DMS53 treated with DMSO at 0.1 percent for 48 hours (cell line): ENCODE data around the gene PLAU.

Experiments
- DNase-seq: peaks from one replicate; lab custom pipeline; 2025; ENCODE audit not compliant: unreplicated experiment; lab: John Stamatoyannopoulos, UW

Gene PLAU

GRCh38 chr10:73910764-73911552 lies at the start of gene PLAU:
Gene PLAU (plus strand): TSS chr10:73911132. CDS start chr10:73911556, 424 bp downstream.
- no peak for DNase-seq

DNA sequence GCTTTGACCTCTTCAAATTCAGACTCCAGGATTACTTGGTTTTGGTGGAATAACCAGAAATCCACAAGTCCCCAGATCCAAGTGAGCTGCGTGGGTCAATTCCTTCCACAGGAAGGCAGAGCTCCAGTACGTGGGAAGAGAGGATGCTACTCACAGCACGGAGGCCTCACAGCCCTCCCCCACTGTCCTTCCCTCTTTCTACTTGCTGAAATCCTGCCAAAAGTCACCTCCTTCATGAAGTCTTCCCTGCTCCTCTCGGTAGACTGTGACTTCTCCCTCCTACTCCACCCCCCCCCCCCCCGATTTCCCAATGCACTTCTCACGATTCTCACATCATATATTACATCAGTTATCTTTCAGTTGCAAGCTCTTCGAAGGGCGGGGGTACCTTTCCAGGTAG lies 48.9 kb upstream of the PLAU start:
- DNase-seq: no peak

GRCh38 chr10:73863039-73863817 lies 47.7 kb upstream of the PLAU start:
- no peak for DNase-seq

DNA sequence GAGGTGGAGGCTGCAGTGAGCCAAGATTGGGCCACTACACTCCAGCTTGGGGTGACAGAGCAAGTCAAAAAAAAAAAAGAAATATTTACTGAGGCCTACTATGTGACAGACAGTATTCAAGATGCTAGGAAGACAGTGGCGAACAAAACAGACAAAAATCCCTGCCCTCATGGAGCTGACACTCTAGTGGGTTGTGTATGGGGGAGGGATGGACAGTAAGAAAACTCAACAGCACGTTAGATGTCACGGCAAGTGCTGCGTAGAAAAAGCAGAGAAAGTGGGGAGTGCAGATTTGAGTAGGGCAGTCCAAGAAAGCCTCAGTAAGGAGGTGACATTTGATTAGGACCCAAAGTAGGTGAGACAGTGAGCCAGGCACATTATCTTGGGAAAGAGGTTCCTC lies 46.7 kb upstream of the PLAU start:
- no peak for DNase-seq

DNA sequence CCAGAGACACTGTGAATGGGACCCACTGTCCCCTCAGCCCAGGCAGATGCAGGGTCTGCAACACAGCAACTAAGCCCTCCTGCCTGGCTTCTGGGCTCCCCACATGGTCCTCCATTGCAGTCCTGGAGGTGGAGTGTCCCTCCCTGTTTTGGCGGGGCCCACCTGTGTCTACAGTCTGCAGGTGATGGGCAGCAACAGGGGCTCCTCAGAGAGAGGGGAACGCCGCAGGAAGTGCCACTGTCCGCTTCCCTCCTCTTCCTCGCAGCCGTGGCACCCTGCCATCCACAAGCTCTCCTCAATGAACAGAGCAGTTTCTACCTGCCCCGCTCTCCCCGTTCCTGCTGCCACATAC lies 45.8 kb upstream of the PLAU start:
- DNase-seq: no peak

GRCh38 chr10:73865459-73866442 lies 45.2 kb upstream of the PLAU start:
- DNase-seq: no peak

GRCh38 chr10:73866621-73867020 lies 44.3 kb upstream of the PLAU start:
- DNase-seq: no peak

GRCh38 chr10:73867126-73867807 lies 43.7 kb upstream of the PLAU start:
- no peak for DNase-seq

DNA sequence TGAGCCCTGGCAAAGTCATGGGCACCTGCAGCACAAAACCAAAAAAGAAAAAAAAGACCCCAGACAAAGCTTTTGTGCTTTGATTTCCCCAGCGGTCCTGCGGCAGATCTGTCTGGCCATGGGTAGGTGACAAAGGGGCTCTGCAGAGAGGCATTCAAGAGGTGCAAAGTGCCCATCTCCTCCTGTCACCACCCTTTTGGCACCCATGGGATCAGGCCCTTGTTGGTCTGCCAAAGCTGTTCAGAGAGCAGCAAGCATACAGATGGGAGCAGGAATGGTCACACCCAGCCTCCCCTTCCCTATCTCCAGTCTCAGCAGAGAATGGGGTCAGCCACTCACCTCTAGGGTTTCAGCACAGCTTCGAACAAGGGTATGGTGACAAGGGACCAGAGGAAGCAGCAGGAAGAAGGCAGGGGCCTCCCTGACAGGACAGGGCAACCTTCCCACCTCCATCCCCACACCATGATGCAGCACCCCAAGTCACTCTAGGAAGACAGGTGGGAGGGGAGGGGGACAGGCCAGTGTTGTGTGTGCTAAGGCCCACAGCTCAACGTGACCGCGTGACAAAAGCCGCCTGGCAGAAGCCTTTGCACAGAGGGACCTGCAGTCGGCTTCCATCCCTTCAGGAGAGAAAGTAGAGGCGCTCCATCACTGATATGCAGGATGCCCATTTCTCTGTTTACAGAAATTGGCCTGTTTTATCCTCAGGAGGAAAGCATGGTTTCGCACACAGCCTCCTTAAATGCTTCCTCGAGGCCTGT lies 42.9 kb upstream of the PLAU start:
- DNase-seq: no peak

GRCh38 chr10:73868655-73869195 lies 42.2 kb upstream of the PLAU start:
- DNase-seq: no peak

DNA sequence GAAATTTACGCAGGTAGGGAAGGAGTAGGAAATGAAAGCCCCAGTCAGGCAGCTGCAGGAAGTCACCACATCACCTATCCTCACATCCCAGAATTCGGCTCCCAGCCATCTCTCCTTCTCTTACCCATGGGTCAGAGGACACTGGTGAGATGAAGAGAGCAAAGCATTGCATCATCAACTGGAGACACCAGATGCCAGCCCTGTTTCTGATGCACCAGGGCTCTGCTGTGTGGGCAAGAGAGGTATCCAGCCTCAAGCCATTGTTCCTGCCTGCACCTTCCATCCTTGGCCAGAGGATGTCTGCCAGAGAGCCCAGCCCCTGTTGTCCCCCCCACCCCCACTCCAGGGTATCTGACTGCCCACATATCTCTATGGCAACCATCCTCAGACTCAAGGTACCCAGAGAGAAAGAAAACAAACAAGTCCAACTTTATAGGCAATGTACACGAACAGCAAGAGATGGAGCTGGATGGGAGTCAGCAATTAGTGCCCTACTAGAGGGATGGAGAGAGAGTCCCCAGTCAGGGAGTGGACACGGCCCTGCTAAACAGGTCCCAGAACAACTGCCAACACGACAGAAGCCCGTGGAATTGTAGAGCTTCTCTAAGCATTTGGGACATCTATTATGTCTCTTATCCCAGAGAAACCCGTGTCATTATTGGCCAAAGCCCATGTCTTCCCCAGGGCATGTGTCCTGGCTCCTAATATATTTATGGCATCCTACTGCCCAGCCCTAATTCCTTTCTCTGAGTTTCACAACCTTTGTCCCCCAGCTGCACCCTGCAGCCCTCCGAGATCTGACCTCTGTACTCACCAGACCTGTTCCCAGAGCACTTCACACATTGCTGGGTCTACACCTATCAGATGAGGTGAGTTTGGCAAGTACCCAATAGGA lies 39.4 kb upstream of the PLAU start:
- DNase-seq: no peak

GRCh38 chr10:73872190-73872710 lies 38.7 kb upstream of the PLAU start:
- no peak for DNase-seq

- DNase-seq: no peak
Measured at GRCh38 chr10:73873142-73873837, 37.6 kb upstream of the PLAU start.

DNA sequence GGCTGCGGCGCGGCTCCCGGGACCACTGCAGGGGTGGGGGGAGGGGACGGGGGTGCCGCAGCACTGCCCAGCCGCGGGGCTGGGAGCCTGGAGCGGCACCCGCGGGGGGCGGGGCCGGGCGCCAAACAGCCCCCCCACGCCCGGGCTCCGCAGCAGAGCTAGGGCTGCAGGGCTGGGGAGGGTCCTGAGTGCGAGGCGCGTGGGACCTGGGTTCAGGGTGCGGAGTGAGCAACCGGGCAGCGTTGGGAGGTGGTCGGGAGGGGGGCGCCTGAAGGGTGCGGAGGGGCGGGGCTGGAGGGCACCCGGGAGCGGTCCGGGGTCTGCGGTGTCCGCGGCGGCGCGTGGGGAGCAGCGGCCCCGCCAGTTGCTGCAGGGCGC lies 37.1 kb upstream of the PLAU start:
- DNase-seq: no peak

- DNase-seq: peak; percentile 70
Measured at GRCh38 chr10:73874267-73875138, 36.4 kb upstream of the PLAU start, which contains the start of gene CAMK2G. Gene CAMK2G (minus strand): TSS chr10:73874555. CDS start chr10:73874461, 94 bp downstream.

GRCh38 chr10:73875139-73875475 lies 35.8 kb upstream of the PLAU start:
- DNase-seq: no peak

GRCh38 chr10:73876157-73876556 lies 34.8 kb upstream of the PLAU start:
- no peak for DNase-seq
